ENCODE measurements around the gene FBXO22.
"Not testable (repeated sequence)": the region's sequence is repeated elsewhere in the genome, so short reads cannot be mapped to it uniquely, and the experiment has no call there.

Gene FBXO22

DNA sequence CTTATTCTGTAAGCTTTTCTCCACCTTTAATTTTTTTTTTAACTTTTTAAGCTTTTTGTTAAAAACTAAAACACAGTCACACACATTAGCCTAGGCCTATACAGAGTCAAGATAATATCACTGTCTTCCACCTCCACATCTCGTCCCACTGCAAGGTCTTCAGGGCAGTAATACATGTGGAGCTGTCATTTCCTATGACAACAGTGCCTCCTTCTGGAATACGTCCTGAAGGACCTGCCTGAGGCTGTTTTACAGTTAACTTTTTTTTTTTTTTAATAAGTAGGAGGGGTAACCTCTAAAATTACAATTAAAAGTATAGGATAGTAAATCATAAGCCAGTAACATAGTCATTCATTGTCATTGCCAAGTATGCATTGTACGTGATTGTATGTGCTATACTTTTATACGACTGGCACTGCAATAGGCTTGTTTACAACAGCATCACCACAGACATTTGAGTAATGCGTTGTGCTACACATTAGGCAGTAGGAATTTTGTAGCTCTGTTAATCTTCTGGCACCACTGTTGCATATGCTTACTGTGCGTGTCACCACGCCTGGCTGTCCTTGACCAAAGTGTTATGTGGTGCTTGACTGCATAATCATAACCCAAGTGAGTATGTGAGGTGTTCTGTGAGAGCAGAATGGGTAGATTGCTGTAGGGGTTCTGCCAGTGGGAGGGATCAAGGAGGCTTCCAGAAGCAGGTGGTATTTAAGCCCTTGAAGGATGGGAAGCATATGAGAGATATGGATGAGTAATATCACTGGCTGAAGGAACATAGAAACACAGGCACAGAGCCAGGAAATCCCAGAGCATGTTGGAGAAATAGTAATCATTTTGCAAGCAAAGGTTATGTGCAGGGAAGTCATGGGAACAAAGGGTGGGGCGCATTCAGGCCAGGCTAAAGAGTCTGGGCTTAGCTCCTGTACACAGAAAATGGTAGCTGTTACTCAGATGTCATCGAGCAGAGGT, 18.3 kb downstream of the FBXO22 start:
- DNase-seq: peak; percentile 38

DNA sequence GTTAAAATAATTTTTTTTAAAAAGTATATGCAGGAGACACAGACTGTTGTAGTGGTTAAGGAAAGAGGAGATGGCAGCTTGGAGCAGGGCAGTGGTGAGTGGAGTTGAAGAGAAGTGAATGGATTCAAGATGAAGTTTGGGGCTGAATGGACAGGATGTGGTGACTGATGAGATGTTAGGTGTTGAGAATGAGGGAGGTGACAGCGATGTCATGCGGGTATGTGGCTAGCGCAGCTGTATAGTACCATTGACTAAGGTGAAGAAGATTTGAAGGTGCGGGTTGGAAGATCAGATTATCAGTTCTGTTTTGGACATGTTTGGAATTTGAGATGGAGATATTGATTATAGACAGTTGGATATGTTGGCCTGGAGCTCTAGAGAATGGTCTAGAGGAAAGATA, 20.1 kb downstream of the FBXO22 start:
- DNase-seq: no peak

DNA sequence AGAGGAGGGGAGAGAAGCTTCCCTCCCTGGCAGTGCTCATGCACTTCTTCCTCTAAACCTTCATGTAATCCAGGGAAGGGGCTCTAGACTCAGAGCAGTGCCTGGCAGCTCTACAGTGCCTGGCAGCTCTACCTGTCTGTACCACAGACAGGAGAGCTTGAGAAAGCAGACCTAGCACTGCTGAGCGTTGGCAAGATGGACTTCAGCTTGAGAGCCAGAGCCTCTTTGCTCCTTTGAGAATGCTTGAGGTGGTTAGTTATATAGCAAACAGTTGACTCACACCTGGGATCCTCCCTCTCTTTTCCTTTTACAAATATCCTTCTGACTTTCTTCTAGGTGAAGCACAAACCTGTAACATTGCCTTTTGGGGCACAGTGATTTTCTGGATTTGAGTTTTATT, 20.9 kb downstream of the FBXO22 start:
- no peak for DNase-seq

DNA sequence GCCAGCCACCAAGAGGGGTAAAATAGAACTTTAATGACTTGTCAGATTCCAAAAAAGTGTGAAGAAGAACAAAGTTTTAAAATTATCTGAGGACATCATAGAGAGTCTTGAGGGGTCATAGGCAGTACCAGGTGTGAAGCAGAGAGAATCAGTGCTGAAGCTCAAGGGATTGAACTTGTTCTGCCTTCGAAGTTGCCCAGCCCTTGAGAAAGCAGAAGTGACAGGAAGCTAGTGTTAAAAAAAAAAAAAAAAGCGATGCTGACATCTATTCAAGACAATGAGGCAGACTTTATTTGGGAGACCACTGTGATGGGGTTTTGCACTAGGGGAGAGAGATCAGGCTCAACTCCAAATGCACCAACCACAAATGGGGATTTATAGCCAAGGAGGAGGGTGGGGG, 21.8 kb downstream of the FBXO22 start:
- DNase-seq: peak; percentile 25

DNA sequence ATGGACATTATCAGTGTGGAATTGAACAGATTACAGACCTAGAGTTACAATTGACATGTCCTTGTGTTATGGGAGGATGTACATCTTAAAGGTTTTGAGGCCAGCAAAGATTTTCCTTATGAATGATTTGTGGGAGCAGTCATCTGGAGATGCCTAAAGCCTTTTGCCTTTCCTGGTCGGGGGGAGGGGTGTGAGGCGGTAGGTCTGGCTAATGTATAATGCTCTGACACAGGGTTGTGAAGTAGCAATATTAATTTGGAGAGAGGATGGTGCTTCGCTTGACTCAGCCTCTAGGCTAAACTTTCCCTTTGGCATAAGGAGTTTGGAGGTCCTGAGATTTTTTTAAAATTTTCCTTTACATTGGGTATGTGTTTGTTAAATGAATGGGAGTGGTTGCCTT, 23.3 kb downstream of the FBXO22 start:
- DNase-seq: no peak

DNA sequence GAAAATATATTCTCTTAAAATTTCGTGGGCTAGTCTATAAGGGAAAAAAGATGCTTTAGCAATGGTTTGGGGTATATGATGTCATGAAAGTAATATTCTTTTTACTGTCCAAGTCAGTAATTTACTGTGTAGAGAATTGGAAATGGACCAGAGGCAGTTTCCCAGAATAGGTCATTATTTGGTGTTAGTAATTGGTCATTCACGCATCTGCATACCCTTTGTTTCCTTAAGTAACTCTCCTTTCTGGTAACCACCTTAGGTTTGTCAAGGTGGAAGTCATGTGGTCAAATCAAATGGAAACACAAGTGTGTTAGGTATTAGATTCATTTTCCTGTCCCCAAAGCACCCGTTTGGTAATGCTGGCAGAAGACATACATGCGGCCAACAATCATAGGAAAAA, 23.9 kb downstream of the FBXO22 start:
- DNase-seq: no peak

DNA sequence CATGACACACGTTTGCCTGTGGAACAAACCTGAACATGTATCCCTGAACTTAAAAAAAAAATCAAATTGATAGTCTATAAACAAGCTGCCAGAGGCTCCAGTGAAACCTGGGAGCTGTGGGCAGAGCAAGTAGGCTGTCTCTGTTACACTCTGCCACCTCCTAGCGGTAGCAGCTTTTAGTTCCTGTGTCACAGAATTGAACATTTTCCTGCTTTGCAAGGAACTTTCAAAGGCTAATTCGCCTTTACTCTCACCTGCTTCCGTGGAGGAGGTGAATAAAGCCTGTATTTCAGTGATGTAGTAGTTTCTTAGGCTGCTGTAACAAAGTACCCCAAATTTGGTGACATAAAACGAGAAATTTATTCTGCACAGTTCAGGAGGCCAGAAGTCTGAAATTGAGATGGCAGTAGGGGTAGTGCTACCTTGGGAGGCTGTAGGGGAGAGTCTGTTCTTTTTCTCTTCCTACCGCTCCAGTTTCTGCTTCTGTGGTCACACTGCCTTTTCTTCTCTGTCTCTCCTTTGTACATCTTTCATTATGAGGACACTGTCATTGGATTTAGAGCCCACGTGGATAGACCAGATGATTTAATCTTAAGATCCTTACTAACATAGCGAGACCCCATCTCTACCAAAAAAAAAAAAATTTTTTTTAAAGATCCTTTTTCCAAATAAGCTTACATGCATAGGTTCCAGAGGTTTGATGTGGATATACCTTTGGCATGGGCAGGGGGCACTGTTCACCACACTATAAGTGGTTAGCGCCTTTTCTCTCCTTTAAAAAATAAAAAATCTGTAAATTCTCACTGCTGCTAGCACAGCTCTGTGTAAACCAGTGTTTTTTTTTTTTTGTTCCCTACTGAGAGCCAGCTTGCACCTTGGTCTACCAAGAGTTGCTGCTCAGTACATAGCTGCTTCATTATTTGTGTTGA, 25.3 kb downstream of the FBXO22 start:
- no peak for DNase-seq

DNA sequence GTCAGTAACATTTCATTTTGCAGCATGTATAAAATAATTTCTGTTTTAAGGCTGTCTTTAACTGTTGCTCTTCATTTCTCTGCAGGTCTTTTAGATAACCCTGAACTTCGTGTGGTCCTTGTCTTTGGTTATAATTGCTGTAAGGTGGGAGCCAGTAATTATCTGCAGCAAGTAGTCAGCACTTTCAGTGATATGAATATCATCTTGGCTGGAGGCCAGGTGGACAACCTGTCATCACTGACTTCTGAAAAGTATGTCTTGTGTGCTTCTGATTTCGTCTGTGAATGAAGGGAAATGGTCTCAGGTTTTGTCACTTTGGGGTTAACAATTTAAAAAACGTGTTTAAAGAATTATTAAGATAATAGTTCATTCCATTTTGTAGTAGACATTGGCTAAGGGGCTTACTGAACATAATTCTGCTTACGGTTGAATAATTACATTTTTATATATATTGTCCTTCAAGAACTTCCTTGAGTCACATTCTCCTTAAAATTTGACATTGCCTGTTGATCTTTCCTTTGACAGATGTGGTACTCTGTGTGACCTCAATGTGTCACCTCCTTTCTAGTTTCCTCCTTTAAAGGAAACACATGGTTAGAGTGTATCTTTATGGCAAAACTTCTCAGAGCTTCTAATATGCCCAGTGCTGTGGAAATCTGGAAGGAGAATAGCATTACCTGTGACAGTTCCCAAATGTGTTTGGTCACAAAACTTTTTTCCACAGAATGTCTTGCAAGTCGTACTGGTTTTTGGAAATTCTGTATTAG, 26.3 kb downstream of the FBXO22 start:
- no peak for DNase-seq

DNA sequence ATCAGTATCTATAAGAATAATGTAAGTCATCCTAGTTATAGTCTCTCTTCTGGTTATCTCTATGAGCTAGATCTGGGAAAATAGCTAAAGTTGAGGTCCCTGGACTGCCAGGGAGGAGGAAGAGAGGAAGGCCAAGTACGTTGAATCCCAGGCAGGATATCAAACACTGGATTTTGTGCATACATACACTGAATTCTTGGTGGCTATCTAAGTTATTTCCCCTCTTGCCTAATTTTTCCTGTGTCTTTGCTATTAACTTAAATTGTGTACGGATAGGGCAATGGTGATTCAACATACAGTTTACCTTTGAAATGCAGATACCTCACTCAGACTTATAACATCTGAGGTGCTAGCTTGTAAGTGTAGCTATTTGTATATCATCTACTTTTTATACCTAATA, 27.2 kb downstream of the FBXO22 start:
- DNase-seq: no peak

DNA sequence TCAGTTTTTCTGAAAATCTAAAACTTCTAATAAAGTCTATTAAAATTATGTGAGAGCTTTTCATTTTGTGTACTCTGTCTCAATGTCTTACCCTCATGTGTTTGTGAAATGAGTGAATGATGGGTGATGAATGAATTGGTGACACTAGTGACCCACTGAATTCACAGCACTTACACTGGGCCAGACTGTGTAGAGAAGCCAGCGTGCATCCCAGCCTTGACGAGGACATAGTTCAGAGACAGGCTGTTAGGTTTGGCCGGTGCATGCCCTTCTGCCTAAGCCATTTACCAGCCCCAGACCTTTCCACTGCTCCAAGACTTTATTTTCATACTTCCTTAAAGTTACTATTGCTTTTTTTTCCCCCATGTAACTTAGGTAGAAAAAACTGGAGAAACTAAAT, 38.8 kb downstream of the FBXO22 start:
- DNase-seq: no peak

DNA sequence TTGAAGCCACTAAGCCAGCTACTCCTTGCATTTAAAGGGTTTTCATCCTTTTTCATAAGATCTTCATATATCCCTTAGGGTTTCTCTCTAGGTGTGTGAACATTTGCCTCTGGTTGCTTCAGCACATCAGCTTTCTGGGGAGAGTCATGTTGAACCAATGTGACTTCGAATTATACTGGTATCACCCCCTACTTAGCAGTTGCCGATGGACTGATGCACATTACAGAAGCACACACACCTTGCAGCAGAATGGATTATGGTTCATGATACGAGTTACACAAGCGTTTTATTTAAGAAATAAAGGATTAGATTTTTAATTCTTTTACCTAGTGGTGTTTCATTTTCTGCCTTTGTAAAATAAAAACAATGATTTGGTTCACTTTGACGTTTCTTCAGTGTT, 39.6 kb downstream of the FBXO22 start:
- DNase-seq: no peak

DNA sequence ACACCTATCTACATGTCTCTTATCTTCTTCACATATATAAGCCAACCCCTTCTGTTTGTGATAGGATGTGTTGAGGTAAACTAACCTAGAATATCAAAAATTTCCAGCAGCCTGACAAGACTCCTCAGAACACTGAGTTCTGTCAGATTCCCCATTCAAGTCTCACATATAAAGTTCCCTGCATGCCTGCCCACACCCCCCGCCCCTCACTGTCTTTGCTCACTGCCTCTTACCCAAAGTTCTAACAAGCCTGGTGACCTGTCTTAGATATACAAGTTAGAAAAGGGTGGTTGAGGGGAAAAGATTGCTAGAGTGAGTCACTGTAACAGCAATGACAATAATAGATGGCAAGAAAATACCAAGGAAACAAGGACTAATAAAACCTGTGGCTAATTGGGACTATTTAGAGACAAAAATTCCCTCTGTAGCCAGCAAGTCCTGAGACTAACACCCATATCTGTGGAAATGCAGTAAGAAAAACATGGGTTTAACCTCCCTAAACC, 40.1 kb downstream of the FBXO22 start:
- no peak for DNase-seq

DNA sequence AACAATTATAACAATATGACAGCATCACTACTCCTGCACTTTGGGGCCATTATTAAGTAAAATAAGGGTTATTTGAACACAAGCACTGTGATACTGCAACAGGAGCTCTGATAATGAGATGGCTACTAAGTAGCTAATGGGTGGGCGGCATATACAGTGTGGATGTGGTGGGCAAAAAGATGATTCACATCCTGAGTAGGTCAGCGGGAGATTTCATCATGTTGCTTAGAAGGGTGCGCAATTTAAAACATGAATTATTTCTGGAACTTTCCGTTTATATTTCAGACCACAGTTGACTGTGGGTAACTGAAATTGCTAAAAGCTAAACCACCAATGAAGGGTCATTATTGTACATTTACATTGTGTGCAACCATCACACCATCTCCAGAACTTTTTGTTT, 42.3 kb downstream of the FBXO22 start:
- DNase-seq: peak; percentile 82

DNA sequence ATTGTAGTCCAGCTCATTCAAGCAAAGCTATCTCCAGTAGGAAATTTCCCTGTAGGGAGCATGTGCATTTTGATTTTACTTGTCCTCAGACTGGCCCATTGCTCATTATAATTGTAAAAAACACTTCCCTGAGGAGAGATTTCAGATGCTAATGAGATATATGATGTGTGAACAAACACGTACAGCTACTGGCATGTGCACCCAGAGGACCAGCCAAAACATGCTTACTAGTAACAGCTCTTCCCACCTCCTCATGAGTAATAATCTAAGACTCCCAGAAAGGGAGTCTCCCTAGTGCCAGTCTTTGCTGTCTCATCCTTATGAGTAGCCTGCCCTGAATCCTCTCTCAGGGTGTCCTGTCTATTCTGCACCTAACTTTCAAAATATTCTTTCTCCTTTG, 43.4 kb downstream of the FBXO22 start:
- DNase-seq: peak; percentile 66

DNA sequence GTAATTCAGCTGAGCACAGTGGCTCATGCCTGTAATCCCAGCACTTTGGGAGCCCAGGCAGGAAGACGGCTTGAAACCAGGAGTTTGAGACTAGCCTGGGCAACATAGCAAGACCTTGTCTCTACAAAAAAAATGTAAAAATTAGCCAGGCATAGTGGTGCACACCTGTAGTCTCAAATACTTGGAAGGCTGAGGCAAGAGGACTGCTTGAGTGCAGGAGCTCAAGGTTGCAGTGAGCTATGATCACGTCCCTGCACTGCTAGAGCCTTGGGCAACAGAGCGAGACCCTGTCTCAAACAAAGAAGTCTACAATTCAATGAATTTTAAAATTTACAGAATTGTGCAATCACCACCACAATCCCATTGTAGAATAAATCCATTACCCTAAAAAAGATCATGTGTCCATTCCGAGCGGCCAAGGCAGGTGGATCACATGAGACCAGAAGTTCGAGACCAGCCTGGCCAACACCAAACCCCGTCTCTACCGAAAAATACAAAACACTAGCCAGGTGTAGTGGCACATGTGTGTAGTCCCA, 45.2 kb downstream of the FBXO22 start:
- no peak for DNase-seq

DNA sequence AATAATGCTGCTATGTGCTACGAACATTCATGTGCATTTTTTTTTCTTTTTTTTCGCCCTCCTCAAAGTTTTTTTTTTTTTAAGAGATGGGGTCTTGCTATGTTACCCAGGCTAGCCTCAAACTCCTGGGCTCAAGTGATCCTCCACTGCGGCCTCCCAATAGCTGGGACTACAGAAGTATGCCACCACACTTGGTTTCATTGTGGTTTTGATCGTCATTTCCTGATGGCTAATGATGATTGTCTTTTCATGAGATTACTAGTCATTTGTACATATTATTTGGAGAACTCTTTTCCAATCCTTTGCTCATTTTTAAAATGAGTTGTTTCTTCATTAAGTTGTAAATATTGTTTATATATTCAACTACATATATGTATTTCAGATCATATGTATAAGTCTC, 48.8 kb downstream of the FBXO22 start:
- DNase-seq: peak; percentile 61

DNA sequence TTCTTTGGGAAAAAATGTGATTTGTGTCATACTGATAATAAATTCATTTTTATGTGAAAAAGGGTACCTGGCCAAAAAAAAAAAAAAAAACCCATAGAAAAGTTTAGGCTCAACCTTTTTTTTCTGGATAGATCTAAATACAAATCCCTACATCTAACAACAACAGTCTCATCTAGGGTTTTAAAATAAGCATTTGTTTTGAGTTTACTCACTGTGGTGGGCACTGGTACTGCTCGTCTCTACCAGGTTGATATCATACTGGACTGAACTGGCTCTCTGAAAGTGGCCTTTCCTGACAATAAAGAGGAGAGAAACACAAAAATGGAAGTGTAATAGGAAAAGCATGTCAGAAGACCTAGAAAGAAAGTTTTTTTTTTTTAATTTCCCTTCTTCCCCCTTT, 52.0 kb downstream of the FBXO22 start:
- no peak for DNase-seq

DNA sequence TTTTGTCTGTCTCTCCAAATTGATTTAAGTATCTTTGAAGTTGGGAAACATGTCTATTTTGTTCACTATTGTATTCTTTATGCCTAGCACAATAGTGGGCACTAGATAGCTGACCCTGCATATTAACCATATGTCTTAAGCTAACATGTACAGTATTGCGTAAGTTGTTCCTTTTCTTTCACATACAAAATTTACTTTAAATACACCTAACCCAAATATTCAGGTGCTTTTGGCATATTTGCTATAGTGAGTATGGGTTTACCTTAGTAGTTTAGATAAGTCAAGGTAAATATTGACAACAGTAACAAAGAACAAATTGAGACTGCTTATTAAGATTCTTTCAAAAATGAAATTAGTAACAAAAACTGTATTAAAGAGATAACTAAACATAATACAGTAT, 57.7 kb downstream of the FBXO22 start:
- DNase-seq: no peak

DNA sequence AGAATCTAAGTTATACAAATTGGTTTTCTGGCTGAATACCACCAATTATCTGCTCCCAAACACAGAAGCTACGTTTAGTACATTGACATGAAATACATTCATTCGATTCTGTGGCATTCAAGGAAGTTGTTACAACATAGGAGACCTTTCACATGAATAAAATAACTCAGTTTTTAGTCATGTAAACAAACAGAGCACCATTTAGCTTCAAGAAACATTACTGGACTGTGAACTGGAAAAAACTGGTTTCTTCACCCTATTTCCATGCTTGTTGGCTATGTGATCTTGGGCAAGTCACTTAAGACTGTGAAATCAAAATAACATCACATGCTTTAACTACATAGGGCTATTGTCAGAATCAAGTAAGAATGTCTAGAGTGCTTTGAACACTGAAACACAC, 62.4 kb downstream of the FBXO22 start:
- peak; percentile 33 for DNase-seq

DNA sequence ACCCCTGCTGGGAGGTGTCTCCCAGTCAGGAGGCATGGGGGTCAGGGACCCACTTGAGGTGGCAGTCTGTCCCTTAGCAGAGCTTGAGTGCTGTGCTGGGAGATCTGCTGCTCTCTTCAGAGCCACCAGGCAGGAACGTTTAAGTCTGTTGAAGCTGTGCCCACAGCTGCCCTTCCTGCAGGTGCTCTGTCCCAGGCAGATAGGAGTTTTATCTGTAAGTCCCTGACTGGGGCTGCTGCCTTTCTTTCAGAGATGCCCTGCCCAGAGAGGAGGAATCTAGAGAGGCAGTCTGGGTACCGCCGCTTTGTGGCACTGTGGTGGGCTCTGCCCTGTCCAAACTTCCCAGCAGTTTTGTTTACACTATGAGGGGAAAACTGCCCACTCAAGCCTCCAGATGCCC, 73.1 kb downstream of the FBXO22 start:
- DNase-seq: not testable (repeated sequence)

DNA sequence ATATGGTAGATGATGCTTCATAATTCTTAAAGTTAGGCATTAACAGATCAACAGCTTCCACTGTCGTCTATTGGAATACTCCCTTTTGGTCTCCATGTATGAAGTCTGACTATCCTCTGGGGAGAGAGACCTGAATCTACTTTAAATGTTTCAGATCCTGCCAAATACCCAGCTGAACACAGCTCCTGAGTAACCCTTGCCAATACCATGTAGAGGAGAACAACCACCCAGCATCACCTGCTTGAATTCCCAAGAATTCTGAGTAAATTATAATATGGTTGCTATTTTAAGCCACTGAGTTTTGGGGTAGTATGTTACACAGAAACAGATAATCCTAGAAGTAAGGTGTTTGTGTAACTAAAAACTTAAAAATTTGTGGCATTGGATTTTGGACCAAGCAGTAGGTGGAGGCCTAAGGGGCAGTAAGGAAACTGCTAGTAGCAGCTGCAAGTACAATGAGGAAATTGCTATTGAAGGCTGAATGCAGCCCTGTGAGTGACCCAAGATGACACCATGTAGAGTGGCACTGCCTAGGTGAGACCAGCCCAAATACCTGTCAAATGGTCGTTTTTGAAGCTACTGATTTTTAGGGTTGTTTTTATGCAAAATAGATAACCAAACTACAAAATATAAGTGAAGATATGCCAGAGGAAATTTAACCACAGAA, 77.6 kb downstream of the FBXO22 start:
- DNase-seq: no peak

DNA sequence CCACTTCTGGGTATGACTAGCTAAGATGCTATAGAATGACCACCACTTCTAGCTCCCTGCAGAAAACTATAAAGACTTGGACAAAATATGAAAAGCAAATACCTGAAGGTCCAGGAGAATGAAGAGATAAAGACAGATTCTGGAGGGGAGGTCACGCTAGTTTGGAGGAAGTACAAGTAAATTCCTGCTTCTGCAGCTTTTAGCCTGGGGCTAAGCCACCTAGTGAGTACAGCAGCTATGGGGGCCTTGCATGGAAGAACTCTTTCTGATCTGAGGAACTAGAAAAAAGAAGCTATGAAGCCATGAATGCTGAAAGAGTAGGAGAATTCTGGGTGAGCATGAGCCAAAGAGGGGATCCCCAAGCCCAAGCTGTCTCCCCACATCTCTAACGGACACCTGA, 78.8 kb downstream of the FBXO22 start:
- DNase-seq: no peak

Measured in inflammatory macrophage treated with lipopolysaccharide for 4 hours (primary cell).